Fibroblast of villous mesenchyme (primary cell): ENCODE data around the gene AKAP6. TPM values are rescaled to one million over a fixed set of nuclear protein-coding genes. Genes with fewer than 3 reads are reported as not detected.
A peak's percentile ranks its signal among the peaks of the same experiment; 100 is the strongest.
"Not testable (repeated sequence)": the region's sequence is repeated elsewhere in the genome, so short reads cannot be mapped to it uniquely, and the experiment has no call there.

ENCODE experiments used
- DNase-seq: peaks from one replicate; pipeline ENCODE4 v3.0.0-alpha.2; 2010; ENCODE audit warnings: low read depth
- H3K4me3 ChIP-seq: 2 replicates; pipeline ENCODE4 v1.5.1; 2011; ENCODE audit warnings: low read depth, mild to moderate bottlenecking, low read length
- CTCF ChIP-seq: IDR thresholded peaks from 2 replicates; pipeline ENCODE4 v1.5.1; 2012; ENCODE audit warnings: low read depth, mild to moderate bottlenecking, low read length; ENCODE audit not compliant: insufficient read depth
- total RNA-seq: library from RNA; depleted of rRNA; stranded (reverse); fragments of >200 nt; gene quantifications from 2 replicates; pipeline ENCODE4 v1.2.3, GENCODE V29; 2012

Gene AKAP6
- total RNA-seq, 1 donor = 3.9 TPM

GRCh38 chr14:32457213-32457920 is 128.3 kb downstream of the AKAP6 start:
- peak; percentile 90 for DNase-seq
- TF ChIP-seq CTCF = no peak
- no peak overlapping the region for H3K4me3 ChIP-seq

- no peak for DNase-seq
- no peak overlapping the region for H3K4me3 ChIP-seq
- no peak for TF ChIP-seq CTCF
Measured at GRCh38 chr14:32458720-32459119, 129.6 kb downstream of the AKAP6 start.

GRCh38 chr14:32460267-32460666 is 131.2 kb downstream of the AKAP6 start:
- TF ChIP-seq CTCF = no peak
- DNase-seq = no peak
- H3K4me3 ChIP-seq = no peak overlapping the region

DNA sequence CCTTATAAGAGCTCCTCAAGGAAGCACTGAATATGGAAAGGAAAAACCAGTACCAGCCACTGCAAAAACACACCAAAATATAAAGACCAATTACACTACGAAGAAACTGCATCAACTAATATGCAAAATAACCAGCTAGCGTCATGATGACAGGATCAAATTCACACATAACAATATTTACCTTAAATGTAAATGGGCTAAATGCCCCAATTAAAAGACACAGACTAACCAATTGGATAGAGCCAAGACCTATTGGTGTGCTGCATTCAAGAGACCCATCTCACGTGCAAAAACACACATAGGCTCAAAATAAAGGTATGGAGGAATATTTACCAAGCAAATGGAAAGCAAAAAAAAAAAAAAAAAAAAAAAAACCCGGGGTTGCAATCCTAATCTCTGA is 133.5 kb downstream of the AKAP6 start:
- not testable (repeated sequence) for DNase-seq, H3K4me3 ChIP-seq

- no peak overlapping the region for H3K4me3 ChIP-seq
- no peak for TF ChIP-seq CTCF
- peak; percentile 78 for DNase-seq
Measured at GRCh38 chr14:32468955-32469354, 139.9 kb downstream of the AKAP6 start.

GRCh38 chr14:32469388-32470160 is 140.5 kb downstream of the AKAP6 start:
- DNase-seq = peak; percentile 72
- H3K4me3 ChIP-seq = no peak overlapping the region
- TF ChIP-seq CTCF = peak; percentile 55

- DNase-seq = no peak
Measured at GRCh38 chr14:32470161-32470715, 141.1 kb downstream of the AKAP6 start.

More at GRCh38 chr14:32470161-32470715, 141.1 kb downstream of the AKAP6 start:
- no peak for TF ChIP-seq CTCF
- no peak overlapping the region for H3K4me3 ChIP-seq
